ENCODE results near the gene KCNJ8.

GRCh38 chr12:21766403-21766802, 8.1 kb downstream of the KCNJ8 start:
- TF ChIP-seq CTCF (IDR thresholded peaks at IDR 0.05; ENCODE audit: control extremely low read depth in 1 of 3, insufficient read depth in 1 of 3, low read depth in 1 of 3, low read length in 3 of 3) (no peak), CHD2 (IDR thresholded peaks at IDR 0.05; ENCODE audit: low read length) (no peak), ASH2L (IDR thresholded peaks at IDR 0.05; ENCODE audit: low read length) (no peak)
